GM18868 (cell line): Measurements from ENCODE around the gene MRPS16.

Experiments
- ATAC-seq: cut with Tn5 transposase; IDR thresholded peaks from one replicate; pipeline ENCODE4 v1.9.1; 2021; ENCODE audit warnings: mild to moderate bottlenecking, moderate library complexity; ENCODE audit not compliant: unreplicated experiment

MRPS16 gene

DNA sequence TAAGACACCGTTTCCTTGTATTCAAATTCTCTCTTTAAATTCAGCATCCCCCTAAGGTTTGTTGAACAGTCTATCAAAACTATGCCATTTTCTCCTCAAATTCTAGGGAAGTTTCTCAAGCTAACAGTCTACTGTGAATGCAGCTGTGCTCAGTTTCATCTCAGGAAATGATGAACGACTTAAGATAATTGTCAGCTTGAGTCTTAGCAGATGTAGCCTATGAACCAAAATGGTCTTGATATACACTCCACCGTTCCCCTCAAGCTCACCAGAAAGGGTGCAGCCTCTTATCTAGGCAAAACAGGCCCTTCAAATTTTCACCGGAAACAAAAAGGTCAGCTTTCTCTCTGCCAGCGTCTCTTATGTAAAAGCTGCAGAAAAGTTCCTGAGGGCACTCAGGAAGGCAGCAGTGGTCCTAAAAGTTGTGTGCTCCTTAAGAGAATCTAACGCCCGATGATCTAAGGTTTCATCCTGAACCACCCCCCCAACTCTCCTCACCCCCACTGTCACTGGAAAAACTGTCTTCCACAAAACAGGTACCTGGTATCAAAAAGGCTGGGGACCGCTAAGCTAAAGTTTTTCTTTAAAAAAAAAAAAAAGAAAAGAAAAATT, 7.5 kb downstream of the MRPS16 start:
- ATAC-seq = no peak

DNA sequence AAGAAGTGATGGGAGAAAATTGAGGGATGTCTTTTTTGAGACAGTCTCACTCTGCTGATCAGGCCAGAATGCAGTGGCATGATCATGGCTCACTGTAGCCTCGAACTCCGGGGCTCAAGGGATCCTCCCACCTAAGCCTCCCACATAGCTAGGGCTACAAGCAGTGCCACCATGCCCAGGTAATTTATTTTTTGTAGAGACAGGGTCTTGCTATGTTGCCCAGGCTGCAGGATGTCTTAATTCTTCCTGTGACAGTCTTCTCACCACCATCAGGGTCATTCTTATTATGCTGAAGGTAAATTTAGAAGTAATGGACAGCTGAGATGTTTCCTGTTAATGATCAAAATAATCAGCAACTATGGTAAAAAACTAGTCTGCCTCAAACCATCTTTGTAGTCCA, 12.5 kb downstream of the MRPS16 start:
- no peak for ATAC-seq

DNA sequence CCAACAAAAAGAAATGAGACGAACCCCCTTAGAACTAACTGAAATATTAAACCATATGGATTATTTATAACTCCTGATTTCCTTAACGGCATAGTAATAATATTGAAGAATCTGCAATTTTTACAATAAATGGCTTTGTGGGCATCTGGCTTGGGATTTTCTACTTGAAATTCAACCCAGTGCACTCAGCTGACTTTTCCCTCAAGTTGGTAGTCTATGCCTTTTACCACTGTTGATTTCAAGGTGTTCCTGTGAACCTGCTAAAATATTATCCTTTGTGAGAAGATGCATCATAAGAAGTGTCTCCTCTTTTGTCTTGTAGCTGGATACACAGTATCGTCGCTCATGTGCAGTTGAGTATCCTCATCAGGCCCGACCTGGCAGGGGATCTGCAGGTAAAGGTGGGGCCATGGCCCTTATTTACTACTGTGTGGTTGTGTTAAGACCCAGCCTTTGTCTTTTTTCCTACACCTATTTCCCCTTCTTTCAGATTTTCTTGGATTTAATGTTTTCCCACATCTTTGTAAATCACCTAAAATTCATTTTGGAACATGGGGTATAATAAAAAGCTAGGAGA, 13.4 kb downstream of the MRPS16 start:
- ATAC-seq = no peak

DNA sequence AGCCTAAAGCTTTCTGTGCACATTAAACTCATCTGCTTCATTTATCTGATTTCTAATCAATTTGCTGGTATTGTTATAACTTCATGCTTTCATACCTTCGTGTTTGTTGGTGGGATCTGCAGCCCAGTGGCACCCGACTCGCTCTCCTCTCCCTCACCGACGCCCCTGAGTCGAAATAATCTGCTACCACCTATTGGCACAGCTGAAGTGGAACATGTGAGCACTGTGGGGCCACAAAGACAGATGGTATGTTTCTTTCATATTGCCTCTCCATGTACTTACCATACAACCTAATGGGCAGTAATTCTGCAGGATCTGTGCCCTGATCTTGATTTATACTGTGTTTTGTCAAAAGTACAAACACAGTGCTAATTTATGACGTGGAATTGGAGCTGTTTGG, 17.7 kb downstream of the MRPS16 start:
- no peak for ATAC-seq

DNA sequence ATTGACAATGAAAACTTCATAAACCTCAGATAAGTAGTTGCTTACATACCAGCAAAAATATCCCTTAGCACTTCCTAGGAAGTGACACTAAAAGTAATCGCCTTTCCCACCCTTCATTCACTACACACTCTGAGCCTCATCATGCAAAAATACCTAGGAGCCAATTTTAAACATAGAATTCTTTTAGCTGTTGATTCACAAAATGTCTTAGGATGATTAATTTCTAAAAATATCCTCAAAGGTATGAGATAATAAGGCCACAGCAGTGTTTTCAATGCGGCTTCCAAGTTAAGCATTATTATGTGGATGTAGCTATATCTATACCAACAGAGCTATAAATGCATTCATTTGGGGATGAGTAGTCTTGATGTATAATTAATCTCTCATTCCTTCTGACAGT, 18.6 kb downstream of the MRPS16 start:
- ATAC-seq = no peak

DNA sequence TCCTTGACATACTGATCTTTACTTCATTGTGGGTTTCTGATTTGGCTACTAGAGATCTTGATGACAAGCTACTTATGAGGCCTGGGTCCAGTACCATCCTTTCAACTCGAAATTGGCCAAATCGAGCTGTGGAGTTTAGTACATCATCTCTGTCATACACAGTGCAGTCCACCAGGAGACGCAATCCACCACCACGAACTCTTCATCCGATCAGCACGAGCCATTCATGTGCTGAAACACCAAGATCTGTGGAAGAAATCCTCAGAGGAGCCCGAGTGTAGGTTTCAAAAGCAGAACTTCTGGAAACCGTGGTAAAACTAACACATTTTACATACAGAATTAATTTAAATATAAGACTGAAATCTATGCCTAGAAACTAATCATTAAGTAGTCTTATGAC, 19.6 kb downstream of the MRPS16 start:
- no peak for ATAC-seq

DNA sequence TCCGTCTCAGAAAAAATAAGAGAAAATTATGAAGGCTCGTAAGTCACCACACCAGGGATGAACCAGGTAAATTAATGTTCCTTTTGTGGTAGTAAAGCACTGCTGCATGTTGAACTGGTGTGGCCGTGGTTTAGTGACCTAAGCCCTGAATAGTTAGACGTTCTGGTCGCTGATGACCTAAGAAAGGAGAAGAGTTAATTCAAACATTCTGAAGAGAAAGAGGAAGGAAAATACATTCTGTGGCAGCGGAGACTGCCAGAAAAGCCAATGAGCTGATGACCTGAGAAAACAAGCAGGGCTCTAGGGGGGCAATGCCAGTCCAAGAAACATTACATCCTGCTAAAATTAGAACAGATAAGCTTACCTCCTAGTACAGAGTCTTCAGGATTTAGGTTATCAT, 22.9 kb downstream of the MRPS16 start:
- ATAC-seq = no peak

DNA sequence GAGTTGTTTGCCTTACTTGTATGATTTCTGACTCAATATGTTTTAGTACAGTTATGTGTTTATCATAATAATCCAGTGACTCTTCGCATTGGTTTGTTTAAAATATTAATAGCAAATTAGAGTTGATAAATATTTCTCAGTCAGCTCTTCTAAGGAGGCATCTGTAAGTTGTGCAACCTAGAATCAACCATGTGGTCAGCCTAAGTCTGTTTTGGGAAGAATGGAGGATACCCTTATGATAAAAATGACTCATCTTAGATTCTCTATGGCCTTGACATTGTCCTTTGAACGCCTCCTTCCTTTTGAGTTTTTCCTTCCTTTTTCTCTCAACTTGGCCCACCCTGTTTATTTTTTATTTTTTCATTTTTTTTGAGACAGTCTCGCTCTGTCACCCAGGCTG, 24.2 kb downstream of the MRPS16 start:
- no peak for ATAC-seq

DNA sequence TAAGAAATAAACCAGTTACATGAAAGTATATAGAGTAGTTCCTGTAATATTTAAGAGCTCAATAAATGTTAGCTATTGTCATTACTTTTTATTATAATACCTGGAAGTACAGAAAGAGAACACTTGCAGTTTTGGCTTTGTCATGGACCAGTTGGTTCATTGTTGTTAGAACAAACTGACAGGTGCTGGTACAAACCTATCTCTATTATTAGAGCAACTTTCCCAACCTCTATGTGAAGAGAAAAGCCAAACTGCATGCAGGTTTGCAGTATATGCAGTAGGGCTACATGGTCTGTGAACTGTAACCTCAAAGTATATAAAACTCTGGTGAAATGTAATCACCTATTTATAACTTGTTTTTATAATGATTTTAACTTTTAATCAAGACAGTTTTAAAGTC, 25.8 kb downstream of the MRPS16 start:
- no peak for ATAC-seq

DNA sequence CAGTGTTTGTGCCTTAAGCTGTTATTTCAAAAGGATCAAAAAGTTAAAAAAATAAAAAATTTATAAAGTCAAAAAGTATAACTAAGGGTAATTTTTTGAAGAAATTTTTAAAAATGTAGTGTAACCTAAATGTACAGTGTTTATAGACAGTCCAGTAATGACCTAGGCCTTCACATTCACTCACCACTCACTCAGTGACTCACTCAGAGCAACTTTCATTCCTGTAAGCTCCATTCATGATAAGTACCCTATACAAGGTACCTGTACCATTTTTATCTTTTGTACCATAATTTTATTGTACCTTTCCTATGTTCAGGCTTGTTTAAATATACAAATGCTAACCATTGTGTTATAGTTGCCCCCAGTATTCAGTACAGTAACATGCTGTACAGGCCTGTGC, 26.9 kb downstream of the MRPS16 start:
- no peak for ATAC-seq

DNA sequence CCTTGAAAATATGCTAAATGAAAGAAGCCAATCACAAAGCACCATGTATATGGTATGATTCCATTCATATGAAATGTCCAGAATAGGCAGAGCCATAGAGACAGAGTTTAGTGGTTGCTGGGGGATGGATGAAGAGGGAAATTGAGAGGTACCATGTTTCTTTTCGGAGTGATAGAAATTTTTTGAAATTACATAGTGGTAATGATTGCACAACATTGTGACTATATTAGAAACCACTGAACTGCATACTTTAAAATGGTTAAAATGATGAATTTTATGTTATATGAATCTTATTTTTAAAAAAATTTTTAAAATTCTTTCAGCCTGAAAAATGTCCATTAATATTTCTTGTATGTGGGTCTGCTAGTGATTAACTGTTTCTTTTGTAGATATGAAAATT, 31.5 kb downstream of the MRPS16 start:
- no peak for ATAC-seq

DNA sequence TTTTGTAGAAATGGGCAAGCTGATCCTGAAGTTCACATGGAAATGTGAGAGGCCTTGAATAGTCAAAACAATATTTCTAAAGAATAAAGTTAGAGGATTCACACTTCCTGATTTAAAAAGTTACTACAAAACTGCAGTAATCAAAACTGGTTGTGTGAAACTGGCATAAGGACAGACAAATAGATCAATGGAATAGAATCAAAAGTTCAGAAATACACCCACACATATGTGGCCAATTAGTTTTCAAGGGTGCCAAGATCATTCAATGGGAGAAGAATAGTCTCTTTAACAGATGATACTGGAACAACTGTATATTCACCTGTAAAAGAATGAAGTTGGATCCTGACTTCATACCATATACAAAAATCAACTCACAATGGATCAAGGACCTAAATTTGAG, 33.1 kb downstream of the MRPS16 start:
- ATAC-seq = no peak

DNA sequence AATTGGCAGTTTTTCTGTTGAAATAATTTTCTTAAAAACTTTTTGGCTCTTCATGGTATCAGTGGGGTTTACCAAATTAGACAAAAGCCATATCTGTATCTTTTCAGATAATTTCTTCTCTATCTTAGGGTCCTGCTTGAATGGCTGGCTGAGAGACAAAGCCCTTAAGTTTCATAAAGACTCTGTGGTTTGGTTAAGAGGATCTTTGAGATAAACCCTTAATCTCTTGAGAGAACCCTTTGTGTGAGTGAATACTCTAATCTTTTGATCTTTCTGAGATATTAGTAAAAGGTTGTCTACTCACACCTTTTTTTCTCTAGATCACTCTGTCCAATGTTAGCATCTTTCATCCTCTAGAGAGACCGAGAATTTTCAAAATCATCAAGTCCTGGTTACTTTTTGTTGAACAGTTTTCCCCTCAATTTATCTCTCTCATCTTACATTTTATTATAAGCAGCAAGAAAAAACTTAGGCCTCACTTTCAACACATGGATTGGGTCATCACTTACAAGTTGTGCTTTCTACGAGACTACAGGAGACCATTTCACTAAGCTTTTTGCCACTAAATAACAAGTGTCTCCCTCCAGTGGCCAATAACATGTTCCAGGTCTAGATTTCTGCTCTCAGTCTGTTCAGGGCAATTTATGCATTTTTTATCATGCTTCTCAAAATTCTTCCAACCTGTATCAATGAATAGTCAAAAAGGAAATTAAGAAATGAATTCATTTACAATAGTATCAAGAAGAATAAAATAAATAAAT, 33.8 kb downstream of the MRPS16 start:
- ATAC-seq = no peak

DNA sequence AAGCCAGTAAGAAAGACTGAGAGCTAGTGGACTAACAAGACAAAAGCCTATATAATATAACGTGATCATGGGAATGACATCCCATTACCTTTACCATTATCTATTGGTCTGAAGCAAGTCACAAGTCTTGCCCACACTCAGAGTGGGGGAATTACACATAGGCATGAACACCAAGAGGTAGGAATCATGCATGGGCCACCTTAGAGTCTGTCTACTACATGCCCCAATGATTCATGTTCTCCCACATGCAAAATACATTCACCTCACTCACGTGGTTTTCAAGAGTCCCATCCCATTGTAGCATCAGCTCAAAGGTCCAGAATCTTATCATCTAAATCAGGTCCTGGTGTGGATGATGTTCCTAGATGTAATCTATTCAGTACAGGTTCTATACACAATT, 34.8 kb downstream of the MRPS16 start:
- no peak for ATAC-seq

DNA sequence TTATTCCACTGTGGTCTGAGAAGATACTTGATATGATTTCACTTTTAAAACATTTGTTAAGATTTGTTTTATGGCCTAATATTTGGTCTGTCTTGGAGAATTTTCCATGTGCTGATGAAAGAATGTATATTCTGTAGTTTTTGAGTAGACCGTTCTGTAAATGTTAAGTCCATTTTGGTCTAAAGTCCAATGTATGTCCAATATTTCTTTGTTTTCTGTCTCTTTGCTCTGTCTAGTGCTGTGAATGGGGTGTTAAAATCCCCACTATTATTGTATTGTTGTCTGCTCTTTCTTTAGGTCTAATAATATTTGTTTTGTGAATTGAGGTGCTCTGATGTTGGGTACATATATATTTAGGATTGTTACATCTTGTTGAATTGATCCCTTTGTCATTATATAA, 36.7 kb downstream of the MRPS16 start:
- ATAC-seq = no peak

DNA sequence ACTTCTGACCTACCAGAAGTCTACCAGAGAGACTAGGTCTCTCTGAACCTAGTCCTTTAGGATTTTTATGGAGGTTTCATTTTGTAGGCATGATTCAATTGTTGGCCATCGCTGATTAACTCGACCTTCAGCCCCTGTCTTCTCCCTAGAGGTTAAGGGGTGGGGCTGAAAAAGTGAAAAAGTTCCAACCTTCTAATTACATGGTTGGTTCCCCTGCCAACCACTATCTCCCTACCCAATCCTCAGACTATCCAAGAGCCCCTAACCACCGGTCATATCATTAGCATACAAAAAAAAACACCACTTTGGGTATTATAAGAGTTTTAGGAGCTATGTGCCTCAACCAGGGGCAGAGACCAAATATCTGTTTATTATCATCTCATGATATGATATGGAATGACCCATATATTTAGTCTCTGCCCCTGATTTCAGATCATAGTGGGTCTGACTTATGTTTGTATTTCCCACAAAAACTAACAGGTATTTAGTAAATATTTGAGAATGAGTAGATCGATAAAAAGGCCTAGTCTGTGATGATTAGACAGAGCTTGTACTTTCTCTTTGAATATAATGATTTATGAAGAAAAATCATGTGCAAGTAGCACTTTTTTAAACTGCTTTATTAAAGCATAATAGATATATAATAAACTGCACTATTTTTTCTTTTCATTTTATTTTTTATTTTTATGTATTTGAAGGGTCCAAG, 41.2 kb downstream of the MRPS16 start:
- no peak for ATAC-seq

DNA sequence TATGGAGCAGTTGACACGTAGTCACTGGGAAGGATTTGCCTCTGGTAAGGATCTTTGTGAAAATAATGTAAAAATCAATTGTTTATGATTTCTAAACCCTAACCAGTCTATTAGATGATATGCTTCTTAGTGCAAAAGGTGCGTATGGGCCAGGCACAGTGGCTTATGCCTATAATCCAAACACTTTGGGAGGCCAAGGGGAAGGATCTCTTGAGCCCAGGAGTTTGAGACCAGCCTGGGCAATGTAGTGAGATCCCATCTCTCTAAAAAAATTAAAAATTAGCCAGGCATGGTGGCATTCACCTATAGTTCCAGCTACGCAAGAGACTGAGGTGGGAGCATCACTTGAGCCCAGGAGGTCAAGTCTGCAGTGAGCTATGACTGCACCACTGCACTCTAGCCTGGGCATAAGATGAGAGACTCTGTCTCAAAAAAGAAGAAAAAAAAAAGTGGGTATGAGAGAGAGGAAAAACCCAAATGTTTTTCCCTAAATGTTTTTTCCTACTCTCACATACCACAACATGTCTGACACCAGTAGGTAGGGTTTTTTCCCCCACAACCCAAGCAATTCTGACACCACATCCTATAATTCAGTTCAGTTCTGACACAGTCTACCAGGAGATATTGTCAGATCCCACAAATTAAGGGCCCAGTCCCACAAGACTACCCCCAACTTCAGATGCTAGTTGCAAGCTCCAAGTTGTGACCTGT, 41.9 kb downstream of the MRPS16 start:
- no peak for ATAC-seq

DNA sequence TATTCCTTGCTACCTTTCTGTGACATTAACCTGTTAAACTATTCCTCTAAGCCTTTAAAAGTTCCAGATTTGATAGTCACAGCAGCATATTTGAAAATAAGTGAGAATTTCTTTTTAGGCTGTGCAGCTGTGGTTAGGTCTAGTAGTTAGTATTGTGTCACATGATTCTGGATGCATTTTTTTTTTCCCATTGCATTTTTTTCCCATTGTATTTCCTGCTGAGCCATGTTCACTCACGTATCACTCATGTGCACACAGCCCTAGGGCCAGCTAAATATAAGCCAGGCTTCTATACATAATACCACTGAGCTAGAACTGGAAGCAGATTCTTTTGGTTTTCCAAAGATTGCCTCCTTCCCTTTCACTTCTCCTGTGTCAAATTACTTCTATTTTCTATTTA, 42.7 kb downstream of the MRPS16 start:
- ATAC-seq = no peak

DNA sequence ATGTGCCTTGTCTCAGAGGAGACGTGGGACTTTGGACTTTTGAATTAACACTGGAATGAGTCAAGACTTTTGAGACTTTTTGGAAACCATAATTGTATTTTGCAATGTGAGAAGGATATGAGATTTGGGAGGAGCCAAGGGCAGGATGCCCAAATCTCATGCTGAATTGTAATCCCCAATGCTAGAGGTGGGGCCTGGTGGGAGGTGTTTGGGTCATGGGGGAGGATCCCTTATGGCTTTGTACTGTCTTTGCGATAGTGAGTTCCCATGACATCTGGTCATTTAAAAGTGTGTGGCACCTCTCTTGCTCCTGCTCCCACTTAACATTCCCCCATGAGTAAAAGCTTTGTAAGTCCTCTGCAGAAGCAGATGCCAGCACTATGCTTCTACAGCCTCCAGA, 44.6 kb downstream of the MRPS16 start:
- ATAC-seq = no peak

DNA sequence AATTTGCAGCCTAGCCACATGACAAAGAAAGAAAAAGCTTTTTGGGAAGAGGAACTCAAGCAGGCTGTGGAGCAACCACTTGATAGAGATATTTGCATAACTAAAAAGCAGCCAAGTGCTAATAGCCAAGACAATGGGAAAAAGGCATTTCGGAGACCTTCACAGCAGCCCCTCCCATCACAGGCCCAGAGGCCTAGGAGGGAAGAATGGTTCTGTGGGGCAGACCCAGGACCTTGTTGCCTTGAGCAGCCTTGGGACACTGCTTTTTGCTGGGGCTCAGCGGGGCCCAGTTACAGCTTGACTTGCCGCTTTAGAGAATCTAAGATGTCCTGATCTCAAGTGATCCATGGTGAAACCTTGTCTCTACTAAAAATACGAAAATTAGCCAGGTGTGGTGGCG, 46.1 kb downstream of the MRPS16 start:
- ATAC-seq = no peak

DNA sequence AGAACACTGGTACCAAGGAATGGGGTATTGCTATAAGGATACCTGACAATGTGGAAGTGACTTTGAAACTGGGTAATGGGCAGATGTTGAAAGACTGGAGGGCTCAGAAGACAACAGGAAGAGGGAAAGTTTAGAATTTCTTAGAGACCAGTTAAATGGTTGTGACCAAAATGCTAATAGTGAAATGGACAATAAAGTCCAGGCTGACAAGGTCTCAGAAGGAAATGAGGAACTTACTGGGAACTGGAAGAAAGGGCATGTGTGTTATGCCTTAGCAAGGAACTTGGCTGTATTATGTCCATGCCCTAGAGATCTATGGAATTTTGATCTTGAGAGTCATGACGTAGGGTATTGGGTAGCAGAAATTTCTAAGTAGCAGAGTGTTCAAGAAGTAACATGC, 46.6 kb downstream of the MRPS16 start:
- no peak for ATAC-seq
